ENCODE measurements around the gene RRAS2. TPM values are rescaled to one million over a fixed set of nuclear protein-coding genes. Genes with fewer than 3 reads are reported as not detected.

Gene RRAS2
- total and polyA plus RNA-seq, 12 donors, result 9.2 to 59.3 (median 26.6) TPM

DNA sequence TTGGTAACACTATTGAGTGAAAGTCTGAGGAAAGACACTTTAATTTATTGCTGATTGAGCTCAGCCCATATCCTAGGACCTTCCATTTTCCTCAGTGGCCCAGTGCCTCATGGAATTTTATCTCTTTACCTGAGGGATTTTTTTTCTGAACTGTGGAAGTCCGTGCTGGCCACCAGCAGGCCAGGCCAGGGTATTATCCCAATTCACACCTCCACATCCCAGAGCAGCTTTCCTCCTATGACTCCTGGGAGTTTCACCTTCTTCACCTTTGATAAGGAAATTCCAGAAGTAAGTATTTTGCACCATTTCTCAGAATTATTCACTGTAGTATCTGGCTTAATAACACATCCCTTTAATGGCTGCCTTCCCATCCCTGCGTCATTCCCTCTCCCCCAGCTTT is 13.0 kb upstream of the RRAS2 start:
- no peaks in the 10 kb centered on the region for H3K9me3 ChIP-seq (replicated peaks in 1 of 3)
- WGBS, 4 donors, result 95 to 98% (median 96%) methylated on average over 2 of the region's 2 CpGs
- no peak overlapping the region for H3K4me3 ChIP-seq
- H3K36me3 ChIP-seq (replicated peaks in 1 of 2), result no peaks in the 10 kb centered on the region
- no peaks in the 10 kb centered on the region for H3K27me3 ChIP-seq
- TF ChIP-seq, protein P1, sequence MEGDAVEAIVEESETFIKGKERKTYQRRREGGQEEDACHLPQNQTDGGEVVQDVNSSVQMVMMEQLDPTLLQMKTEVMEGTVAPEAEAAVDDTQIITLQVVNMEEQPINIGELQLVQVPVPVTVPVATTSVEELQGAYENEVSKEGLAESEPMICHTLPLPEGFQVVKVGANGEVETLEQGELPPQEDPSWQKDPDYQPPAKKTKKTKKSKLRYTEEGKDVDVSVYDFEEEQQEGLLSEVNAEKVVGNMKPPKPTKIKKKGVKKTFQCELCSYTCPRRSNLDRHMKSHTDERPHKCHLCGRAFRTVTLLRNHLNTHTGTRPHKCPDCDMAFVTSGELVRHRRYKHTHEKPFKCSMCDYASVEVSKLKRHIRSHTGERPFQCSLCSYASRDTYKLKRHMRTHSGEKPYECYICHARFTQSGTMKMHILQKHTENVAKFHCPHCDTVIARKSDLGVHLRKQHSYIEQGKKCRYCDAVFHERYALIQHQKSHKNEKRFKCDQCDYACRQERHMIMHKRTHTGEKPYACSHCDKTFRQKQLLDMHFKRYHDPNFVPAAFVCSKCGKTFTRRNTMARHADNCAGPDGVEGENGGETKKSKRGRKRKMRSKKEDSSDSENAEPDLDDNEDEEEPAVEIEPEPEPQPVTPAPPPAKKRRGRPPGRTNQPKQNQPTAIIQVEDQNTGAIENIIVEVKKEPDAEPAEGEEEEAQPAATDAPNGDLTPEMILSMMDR (IDR thresholded peaks at IDR 0.05), result no peak
- no peak for TF ChIP-seq POLR2A (IDR thresholded peaks at IDR 0.05)
- peaks cover 0 to 9% of the 10 kb centered on the region in 2 donors for H3K4me1 ChIP-seq (replicated peaks in 1 of 2)
- intact Hi-C loops (cut with DNase I), result no loop called here
- H3K27ac ChIP-seq, result no peak overlapping the region
- DNase-seq, result no peak

DNA sequence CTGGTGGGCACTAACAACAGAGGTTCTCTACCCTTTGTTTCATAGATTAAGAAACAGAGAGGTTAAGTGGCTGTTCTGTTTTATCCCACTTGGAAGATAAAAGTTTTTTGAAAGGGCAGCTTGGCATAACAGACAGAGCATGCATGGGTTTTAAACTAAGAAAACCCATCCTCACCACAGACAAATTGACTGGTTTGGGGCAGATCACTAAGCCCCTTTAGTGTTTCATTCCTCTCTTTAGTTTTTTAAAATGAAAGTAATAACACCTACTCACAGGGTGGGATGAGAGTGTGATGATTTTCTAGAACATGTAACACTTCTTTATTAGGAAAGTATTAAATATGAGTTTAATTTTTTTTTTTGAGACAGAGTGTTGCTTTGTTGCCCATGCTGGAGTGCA is 12.3 kb upstream of the RRAS2 start:
- TF ChIP-seq POLR2A (IDR thresholded peaks at IDR 0.05), result no peak
- TF ChIP-seq, protein P1 (IDR thresholded peaks at IDR 0.05), result no peak
- Histone ChIP-seq H3K36me3 (replicated peaks in 1 of 2) (no peaks in the 10 kb centered on the region), H3K9me3 (replicated peaks in 1 of 3) (no peaks in the 10 kb centered on the region), H3K4me1 (replicated peaks in 1 of 2) (peaks cover 0 to 9% of the 10 kb centered on the region in 2 donors), H3K4me3 (no peak overlapping the region), H3K27me3 (no peaks in the 10 kb centered on the region), H3K27ac (no peak overlapping the region)
- no peak for DNase-seq
- intact Hi-C loops (cut with DNase I), result no loop called here

DNA sequence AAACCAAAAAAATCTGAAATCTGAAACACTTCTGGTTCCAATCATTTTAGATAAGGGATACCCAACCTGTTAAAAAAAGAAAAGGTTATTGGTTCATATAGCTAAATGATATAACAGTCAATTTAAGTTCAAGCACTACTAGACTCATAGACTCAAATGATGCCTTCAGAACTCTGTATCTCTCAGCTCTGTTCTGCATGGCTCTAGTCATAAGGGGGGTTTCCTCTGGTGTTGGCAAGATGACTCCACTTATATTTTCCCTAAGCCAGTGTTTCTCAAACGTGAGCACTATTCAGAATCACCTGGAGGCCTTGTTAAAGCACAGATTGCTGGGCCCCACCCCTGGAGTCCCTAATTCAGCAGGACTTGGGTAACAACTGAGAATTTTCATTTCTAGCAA is 11.5 kb upstream of the RRAS2 start:
- WGBS, 4 donors, result 50 to 65% (median 54%) methylated on average over 1 of the region's 1 CpG
- H3K4me1 ChIP-seq (replicated peaks in 1 of 2), result peaks cover 0 to 9% of the 10 kb centered on the region in 2 donors
- no peak for DNase-seq
- no peaks in the 10 kb centered on the region for H3K36me3 ChIP-seq (replicated peaks in 1 of 2)
- TF ChIP-seq POLR2A (IDR thresholded peaks at IDR 0.05), result no peak
- TF ChIP-seq, protein P1 (IDR thresholded peaks at IDR 0.05), result no peak
- H3K9me3 ChIP-seq (replicated peaks in 1 of 3), result no peaks in the 10 kb centered on the region
- H3K27me3 ChIP-seq, result no peaks in the 10 kb centered on the region
- intact Hi-C loops (cut with DNase I), result no loop called here
- no peak overlapping the region for H3K27ac ChIP-seq
- H3K4me3 ChIP-seq, result no peak overlapping the region

DNA sequence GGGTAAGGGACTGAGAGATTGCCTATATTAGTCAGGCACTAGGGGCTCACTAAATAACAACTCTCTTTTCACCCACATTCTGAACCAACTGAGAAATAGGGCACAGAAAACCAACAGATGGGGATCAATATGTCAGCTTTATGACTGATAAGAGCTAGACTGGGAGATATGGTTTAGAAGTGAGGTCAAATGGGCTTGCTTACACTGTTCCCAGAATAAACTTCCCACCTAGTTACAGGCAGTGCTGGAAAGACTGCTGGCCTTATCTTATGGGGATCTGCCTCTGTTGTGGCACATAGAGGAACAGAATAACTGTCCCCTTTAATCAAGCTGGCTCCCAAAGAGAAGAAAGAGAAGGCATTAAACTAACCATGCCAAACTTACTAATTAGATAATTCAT is 10.6 kb upstream of the RRAS2 start:
- Histone ChIP-seq H3K36me3 (replicated peaks in 1 of 2) (no peaks in the 10 kb centered on the region), H3K27me3 (no peaks in the 10 kb centered on the region), H3K27ac (no peak overlapping the region), H3K9me3 (replicated peaks in 1 of 3) (no peaks in the 10 kb centered on the region), H3K4me3 (no peak overlapping the region), H3K4me1 (replicated peaks in 1 of 2) (peaks cover 0 to 9% of the 10 kb centered on the region in 2 donors)
- DNase-seq, result no peak
- intact Hi-C loops (cut with DNase I), result no loop called here
- TF ChIP-seq, protein P1 (IDR thresholded peaks at IDR 0.05), result no peak
- no peak for TF ChIP-seq POLR2A (IDR thresholded peaks at IDR 0.05)

Measured in adrenal gland (tissue), 12 donors.